ELF-1 (cell line): ENCODE results near the gene LY6G6F.
A peak's percentile ranks its signal among the peaks of the same experiment; 100 is the strongest.
"Not testable (repeated sequence)": the region's sequence is repeated elsewhere in the genome, so short reads cannot be mapped to it uniquely, and the experiment has no call there.

Experiments
- DNase-seq: peaks from one replicate; pipeline ENCODE4 v3.0.0-alpha.2; 2016; ENCODE audit warnings: low read depth, low spot score

The LY6G6F gene

GRCh38 chr6:31702819-31703716 lies 3.6 kb upstream of the LY6G6F start, which contains the start of gene ABHD16A:
ABHD16A (minus strand) TSS chr6:31703324; CDS start chr6:31703281, 43 bp downstream.
- peak; percentile 98 for DNase-seq

DNA sequence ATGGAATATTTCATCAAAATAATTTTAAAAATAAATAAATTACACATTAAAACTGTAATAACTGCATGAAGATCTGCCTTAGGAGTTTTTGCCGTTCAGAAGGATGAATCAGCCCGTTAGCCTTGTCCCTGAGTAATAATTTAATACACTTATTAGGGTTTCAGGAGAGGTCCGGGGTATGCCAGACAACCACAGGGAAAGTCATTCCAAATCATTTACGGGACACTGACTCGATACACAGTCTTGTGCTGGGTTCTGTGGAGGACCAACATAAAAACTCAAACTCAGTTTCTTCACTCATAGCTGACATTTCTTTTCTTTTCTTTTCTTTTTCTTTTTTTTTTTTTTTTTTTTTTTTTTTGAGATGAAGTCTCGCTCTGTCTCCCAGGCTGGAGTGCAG lies 735 bp upstream of the LY6G6F start:
- no peak for DNase-seq

DNA sequence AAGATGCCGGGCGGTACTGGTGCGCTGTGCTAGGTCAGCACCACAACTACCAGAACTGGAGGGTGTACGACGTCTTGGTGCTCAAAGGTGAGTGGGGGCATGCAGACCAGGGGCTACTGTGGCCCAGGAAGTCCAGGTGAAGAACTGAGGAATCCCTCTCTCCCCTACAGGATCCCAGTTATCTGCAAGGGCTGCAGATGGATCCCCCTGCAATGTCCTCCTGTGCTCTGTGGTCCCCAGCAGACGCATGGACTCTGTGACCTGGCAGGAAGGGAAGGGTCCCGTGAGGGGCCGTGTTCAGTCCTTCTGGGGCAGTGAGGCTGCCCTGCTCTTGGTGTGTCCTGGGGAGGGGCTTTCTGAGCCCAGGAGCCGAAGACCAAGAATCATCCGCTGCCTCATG lies 1.0 kb downstream of the LY6G6F start:
- no peak for DNase-seq

DNA sequence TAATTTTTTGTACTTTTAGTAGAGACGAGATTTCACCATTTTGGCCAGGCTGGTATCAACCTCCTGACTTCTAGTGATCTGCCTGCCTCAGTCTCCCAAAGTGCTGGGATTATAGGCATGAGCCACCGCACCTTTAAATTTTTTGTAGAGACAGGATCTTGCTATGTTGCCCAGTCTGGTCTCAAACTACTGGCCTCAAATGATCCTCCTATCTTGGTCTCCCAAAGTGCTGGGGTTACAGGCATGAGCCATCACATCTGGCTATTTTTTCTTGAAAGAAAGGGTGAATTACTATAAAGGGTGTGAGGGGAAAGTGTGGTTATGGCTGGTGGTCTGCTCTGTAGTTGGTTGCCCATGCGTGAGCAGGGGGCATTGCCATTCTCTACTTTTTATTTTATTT lies 1.6 kb downstream of the LY6G6F start:
- DNase-seq = no peak

- not testable (repeated sequence) for DNase-seq
Measured at GRCh38 chr6:31709157-31709556, 2.5 kb downstream of the LY6G6F start.

GRCh38 chr6:31710523-31711219 lies 4.0 kb downstream of the LY6G6F start:
- DNase-seq = no peak

GRCh38 chr6:31711233-31711632 lies 4.6 kb downstream of the LY6G6F start:
- no peak for DNase-seq

DNA sequence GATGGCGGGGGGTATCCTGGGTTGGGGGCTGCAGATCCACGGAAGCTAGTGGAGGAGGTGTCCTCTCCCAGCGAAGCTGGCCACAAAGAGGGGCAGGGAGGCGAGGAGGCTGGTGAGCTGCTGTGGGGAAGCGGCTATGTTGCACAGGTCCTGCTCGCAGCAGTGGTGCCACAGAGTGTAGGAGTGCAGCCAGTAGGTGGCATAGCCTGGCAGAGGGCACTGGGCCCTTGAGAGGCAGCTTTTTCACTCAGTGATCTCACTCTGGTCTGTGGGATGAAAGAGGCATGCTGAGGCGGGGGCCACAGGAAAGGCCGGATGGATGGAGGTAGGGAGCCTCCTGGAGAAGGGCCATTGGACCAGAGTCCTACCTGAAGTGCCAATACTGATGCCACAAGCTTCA lies 5.6 kb downstream of the LY6G6F start:
- no peak for DNase-seq

- DNase-seq = no peak
Measured at GRCh38 chr6:31713465-31713864, 6.8 kb downstream of the LY6G6F start.

- DNase-seq = peak; percentile 80
Measured at GRCh38 chr6:31713991-31714684, 7.5 kb downstream of the LY6G6F start.

- peak; percentile 18 for DNase-seq
Measured at GRCh38 chr6:31715022-31715958, 8.6 kb downstream of the LY6G6F start, which contains the start of gene LY6G6D. LY6G6D (plus strand) TSS chr6:31715348; CDS start chr6:31715356, 8 bp downstream.

GRCh38 chr6:31717499-31718222 lies 11.0 kb downstream of the LY6G6F start:
- DNase-seq = peak; percentile 77

DNA sequence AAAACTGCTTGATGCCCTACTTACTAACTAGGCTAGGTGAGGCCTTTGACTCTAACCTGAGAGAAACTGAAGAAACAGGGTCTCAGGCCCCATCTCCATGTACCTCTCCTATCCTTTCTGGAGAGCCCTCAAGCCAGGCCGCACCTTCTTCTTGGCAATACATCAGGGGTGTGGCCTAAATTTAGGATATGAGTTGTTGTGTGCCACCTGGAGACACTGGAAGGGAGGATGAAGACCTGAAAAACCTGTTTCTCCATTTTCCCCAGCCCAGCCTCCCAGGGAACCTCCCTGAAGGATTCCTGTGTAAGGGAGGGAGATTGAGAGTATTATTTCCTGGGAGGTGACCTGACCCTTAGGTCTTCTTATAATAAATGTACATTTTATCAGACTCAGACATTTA lies 11.6 kb downstream of the LY6G6F start:
- peak; percentile 84 for DNase-seq

GRCh38 chr6:31719001-31719400 lies 12.3 kb downstream of the LY6G6F start:
- no peak for DNase-seq

- DNase-seq = no peak
Measured at GRCh38 chr6:31720196-31720770, 13.6 kb downstream of the LY6G6F start.

DNA sequence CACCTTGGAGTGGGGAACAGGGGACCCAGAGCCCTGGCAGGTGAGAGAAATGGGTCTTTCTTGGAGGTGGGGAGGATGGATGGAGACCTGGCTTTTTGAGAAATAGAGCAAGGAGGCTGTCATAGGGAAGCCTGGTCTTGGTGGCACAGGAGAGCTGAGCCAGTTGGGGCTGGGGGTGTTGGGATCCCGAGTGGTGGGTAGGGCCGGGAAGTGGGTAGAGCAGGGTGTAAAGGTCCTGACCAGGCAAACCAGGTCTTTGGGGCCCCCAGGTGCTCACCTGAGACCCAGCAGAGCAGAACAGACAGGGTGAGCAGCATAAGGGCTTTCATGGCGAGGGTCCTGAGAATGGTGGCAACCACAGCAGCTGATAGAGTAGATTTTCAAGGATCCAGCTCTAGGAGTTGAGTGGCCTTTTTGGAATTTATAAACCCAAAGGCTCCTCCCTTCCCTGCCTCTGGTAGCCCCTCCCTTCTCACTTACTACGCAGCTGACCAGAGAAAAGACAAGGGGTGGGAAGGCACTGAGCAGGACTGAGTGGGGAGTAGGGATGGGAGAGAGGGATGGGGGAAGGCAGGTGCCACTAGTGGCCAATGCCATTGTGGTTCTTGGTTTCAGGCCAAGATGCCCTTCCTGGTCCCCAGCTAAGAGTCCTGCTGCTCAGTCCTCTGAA lies 14.8 kb downstream of the LY6G6F start, which contains the start of gene LY6G6C:
Gene LY6G6C (minus strand): TSS at position 396 of the 670 bp plus-strand sequence. CDS start 67 bp downstream, at position 329.
- DNase-seq = no peak

- no peak for DNase-seq
Measured at GRCh38 chr6:31722173-31722572, 15.5 kb downstream of the LY6G6F start.

GRCh38 chr6:31723245-31723979 lies 16.7 kb downstream of the LY6G6F start, which contains the start of gene MPIG6B:
MPIG6B (plus strand) TSS chr6:31723373; CDS start chr6:31723384, 11 bp downstream.
- no peak for DNase-seq
